OCI-LY7 (cell line): ENCODE measurements around the gene HMG20B. TPM values are rescaled to one million over a fixed set of nuclear protein-coding genes. Genes with fewer than 3 reads are reported as not detected.

Experiments
- BruUV-seq: library from RNA; stranded (reverse); fragments of 400-500 nt; replicated peaks from 2 replicates; lab custom pipeline; 2021; lab: Mats Ljungman, UMichigan
- CTCF ChIA-PET: fragments of 300-600 bp; sonication (Branson Sonifier 250); formaldehyde crosslinking; loops from one replicate; lab custom pipeline; 2022; ENCODE audit warnings: antibody characterized with exemption; ENCODE audit not compliant: unreplicated experiment; lab: Charles Lee
- POLR2A ChIA-PET: fragments of 300-600 bp; sonication (Branson Sonifier 250); formaldehyde crosslinking; loops from one replicate; lab custom pipeline; 2022; ENCODE audit warnings: antibody characterized with exemption; lab: Charles Lee
- DNase-seq: peaks from one replicate; pipeline ENCODE4 v3.0.0-alpha.2; 2015; ENCODE audit warnings: low spot score
- H2AFZ ChIP-seq: fragments of 200-600 bp; sonication (generic), shearing (Covaris generic); 2 replicates; pipeline ENCODE4 v1.6.1; 2014; ENCODE audit warnings: mild to moderate bottlenecking, antibody characterized with exemption, low read length, moderate library complexity
- H3K27ac ChIP-seq: fragments of 200-600 bp; sonication (generic); 2 replicates; pipeline ENCODE4 v1.5.1; 2014; ENCODE audit warnings: mixed run types, low read depth, mild to moderate bottlenecking, moderate library complexity, low read length, inconsistent platforms; ENCODE audit not compliant: poor library complexity, severe bottlenecking
- H3K36me3 ChIP-seq: fragments of 200-600 bp; sonication (generic); 2 replicates; pipeline ENCODE4 v1.6.1; 2014; ENCODE audit warnings: mild to moderate bottlenecking, antibody characterized with exemption, low read length, moderate library complexity, mixed read lengths; ENCODE audit not compliant: insufficient read depth
- H3K4me1 ChIP-seq: fragments of 200-600 bp; sonication (generic); 2 replicates; pipeline ENCODE4 v1.5.1; 2014; ENCODE audit warnings: mild to moderate bottlenecking, low read length; ENCODE audit not compliant: insufficient read depth, poor library complexity, severe bottlenecking
- H3K4me2 ChIP-seq: fragments of 200-600 bp; sonication (generic); 2 replicates; pipeline ENCODE4 v1.6.1; 2014; ENCODE audit warnings: mild to moderate bottlenecking, low read length
- H3K4me3 ChIP-seq: fragments of 200-600 bp; sonication (generic); 2 replicates; pipeline ENCODE4 v1.5.1; 2014; ENCODE audit warnings: mild to moderate bottlenecking, low read depth, low read length; ENCODE audit not compliant: poor library complexity, severe bottlenecking
- H3K79me2 ChIP-seq: fragments of 200-600 bp; sonication (generic); 2 replicates; pipeline ENCODE4 v1.6.1; 2016; ENCODE audit warnings: low read depth, mild to moderate bottlenecking, low read length, moderate library complexity, mixed read lengths; ENCODE audit not compliant: insufficient read depth
- H3K9me2 ChIP-seq: fragments of 200-600 bp; sonication (generic); 2 replicates; pipeline ENCODE4 v1.6.1; 2016; ENCODE audit warnings: mild to moderate bottlenecking, low read length, mixed read lengths; ENCODE audit not compliant: insufficient read depth
- H3K9me3 ChIP-seq: fragments of 200-600 bp; sonication (generic); 2 replicates; pipeline ENCODE4 v1.6.1; 2014; ENCODE audit warnings: mild to moderate bottlenecking, mixed run types, low read length, mixed read lengths
- H4K20me1 ChIP-seq: fragments of 200-600 bp; sonication (generic); 2 replicates; pipeline ENCODE4 v1.6.1; 2014; ENCODE audit warnings: mild to moderate bottlenecking, antibody characterized with exemption, low read length, moderate library complexity, mixed read lengths; ENCODE audit not compliant: insufficient read depth
- EZH2phosphoT487 ChIP-seq: fragments of 200-600 bp; sonication (generic); IDR thresholded peaks from 2 replicates; pipeline ENCODE4 v1.6.1; 2018; ENCODE audit warnings: low read depth, borderline replicate concordance, mild to moderate bottlenecking, mixed run types, antibody characterized with exemption, low read length, moderate library complexity, mixed read lengths
- intact Hi-C: fragments of 100-400 bp; cut with micrococcal nuclease; formaldehyde crosslinking; loops from one replicate; pipeline ENCODE4 v1.10.0; 2022; ENCODE audit not compliant: unreplicated experiment
- total RNA-seq, 2 experiments: library from RNA; depleted of rRNA in 1 of 2; stranded (reverse); fragments of >200 nt in 1 of 2; shearing (Covaris generic) in 1 of 2; gene quantifications; 2 replicates each; pipeline ENCODE4 v1.2.3, GENCODE V29; 2014 to 2022
- TF ChIP-seq, protein P1 (sequence below): fragments of 200-600 bp; sonication (generic); conservative IDR thresholded peaks from 2 replicates; pipeline ENCODE4 v1.5.1; 2014; ENCODE audit warnings: mild to moderate bottlenecking, antibody characterized with exemption, low read length, moderate library complexity, mixed read lengths

The HMG20B gene
- total RNA-seq, 2 experiments from 2014 or later: 91.0 to 119 TPM

DNA sequence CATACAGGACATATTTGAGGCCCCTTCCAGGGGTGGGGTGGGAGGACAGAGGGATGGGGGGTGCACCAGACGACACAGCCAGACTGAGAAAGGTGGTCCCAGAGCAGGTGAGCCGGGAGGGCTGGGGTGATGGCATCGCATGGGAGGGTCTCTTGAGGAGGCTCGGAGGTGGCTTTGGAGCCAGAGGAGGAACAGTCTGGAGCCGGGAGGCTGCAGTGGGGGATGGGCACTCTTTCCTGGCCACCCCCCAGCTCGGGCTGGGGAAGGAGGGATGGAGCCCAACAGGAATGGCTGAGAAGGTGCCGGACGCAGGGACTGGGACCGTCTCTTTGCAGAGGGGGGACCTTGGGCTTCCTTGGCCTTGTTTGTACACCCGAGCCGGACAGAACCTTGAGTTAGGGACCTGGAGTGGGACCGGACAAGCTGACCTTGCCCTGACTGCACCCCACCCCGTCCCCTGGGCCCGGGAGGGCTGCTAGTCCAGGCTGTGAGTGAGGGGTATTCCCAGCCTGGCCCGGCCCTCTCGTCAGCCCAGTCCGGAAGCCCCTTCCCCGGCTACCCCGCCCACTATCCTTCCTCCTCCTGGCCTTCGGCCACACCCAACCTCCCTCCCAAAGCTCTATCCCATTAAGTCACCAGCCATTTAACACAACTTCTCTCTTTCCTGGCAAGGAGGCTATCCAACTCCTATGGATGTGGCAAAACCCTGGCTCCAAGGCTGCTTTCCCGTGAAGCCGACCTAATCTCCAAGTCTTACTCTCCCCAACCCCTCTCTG is 34.7 kb downstream of the HMG20B start:
- H3K36me3 ChIP-seq: peaks cover 26% of the 10 kb centered on the region
- intact Hi-C loops: no loop called here
- no peak overlapping the region for H2AFZ ChIP-seq
- TF ChIP-seq EZH2phosphoT487: no peak
- TF ChIP-seq, protein P1, sequence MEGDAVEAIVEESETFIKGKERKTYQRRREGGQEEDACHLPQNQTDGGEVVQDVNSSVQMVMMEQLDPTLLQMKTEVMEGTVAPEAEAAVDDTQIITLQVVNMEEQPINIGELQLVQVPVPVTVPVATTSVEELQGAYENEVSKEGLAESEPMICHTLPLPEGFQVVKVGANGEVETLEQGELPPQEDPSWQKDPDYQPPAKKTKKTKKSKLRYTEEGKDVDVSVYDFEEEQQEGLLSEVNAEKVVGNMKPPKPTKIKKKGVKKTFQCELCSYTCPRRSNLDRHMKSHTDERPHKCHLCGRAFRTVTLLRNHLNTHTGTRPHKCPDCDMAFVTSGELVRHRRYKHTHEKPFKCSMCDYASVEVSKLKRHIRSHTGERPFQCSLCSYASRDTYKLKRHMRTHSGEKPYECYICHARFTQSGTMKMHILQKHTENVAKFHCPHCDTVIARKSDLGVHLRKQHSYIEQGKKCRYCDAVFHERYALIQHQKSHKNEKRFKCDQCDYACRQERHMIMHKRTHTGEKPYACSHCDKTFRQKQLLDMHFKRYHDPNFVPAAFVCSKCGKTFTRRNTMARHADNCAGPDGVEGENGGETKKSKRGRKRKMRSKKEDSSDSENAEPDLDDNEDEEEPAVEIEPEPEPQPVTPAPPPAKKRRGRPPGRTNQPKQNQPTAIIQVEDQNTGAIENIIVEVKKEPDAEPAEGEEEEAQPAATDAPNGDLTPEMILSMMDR: no peak
- DNase-seq: no peak
- no peaks in the 10 kb centered on the region for H3K9me3 ChIP-seq
- BruUV-seq: no TSS peak
- peaks cover 21% of the 10 kb centered on the region for H3K4me1 ChIP-seq
- no peaks in the 10 kb centered on the region for H3K79me2 ChIP-seq
- no peak overlapping the region for H3K4me2 ChIP-seq
- H3K27ac ChIP-seq: no peak overlapping the region
- H3K9me2 ChIP-seq: no peaks in the 10 kb centered on the region
- ChIA-PET POLR2A (no interaction called here), CTCF (no interaction called here)
- H4K20me1 ChIP-seq: no peaks in the 10 kb centered on the region
- H3K4me3 ChIP-seq: no peak overlapping the region

DNA sequence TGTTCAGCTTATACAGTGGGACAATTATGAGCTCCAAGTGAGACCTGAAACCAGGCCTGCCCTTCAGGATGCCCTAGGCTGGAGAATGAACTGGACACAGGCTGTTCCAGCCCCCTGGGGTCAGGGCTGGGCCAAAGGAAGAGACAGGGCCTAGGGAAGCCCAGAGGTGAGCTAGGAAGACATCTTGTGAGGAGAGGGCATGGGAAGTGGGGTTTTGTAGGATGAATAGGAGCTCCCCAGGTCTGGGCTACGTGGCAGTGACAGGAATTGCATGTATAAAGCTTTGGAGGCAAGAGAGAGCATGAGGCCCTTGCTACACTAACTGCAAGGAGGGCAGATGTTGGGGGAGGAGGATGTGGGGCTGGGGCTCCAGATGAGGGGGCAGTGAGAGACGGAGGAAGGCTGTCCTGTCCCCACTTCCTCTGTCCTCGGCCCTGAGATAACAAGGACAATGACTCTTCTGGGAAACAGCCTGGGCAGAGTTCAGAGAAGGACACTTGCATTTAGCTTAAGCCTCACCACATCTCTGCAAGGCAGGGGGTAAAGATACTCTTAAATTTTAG is 35.4 kb downstream of the HMG20B start:
- intact Hi-C loops: no loop called here
- no peak overlapping the region for H2AFZ ChIP-seq
- H3K36me3 ChIP-seq: peaks cover 26% of the 10 kb centered on the region
- H3K4me1 ChIP-seq: peaks cover 21% of the 10 kb centered on the region
- no peaks in the 10 kb centered on the region for H3K79me2 ChIP-seq
- H3K4me3 ChIP-seq: no peak overlapping the region
- no peak for DNase-seq
- TF ChIP-seq EZH2phosphoT487: no peak
- TF ChIP-seq, protein P1: no peak
- no peaks in the 10 kb centered on the region for H3K9me3 ChIP-seq
- no peak overlapping the region for H3K4me2 ChIP-seq
- H3K9me2 ChIP-seq: no peaks in the 10 kb centered on the region
- CTCF ChIA-PET: interaction anchor here (0.6 kb wide), 1 partner anchor 47 kb away, joined by 7 read pairs; no protein-coding TSS in a partner anchor
- POLR2A ChIA-PET: interaction anchor here (0.6 kb wide), 1 partner anchor 384 kb away, joined by 5 read pairs; no protein-coding TSS in a partner anchor
- no TSS peak for BruUV-seq
- no peaks in the 10 kb centered on the region for H4K20me1 ChIP-seq
- H3K27ac ChIP-seq: no peak overlapping the region

- no peak overlapping the region for H3K4me2 ChIP-seq
- H4K20me1 ChIP-seq: no peaks in the 10 kb centered on the region
- H3K4me3 ChIP-seq: no peak overlapping the region
- intact Hi-C loops: no loop called here
- no peaks in the 10 kb centered on the region for H3K9me2 ChIP-seq
- H3K4me1 ChIP-seq: peaks cover 21% of the 10 kb centered on the region
- no peaks in the 10 kb centered on the region for H3K9me3 ChIP-seq
- CTCF ChIA-PET: interaction anchor here (0.6 kb wide), 1 partner anchor 48 kb away, joined by 7 read pairs; no protein-coding TSS in a partner anchor
- BruUV-seq: no TSS peak
- no peak for DNase-seq
- POLR2A ChIA-PET: no interaction called here
- no peak overlapping the region for H2AFZ ChIP-seq
- no peaks in the 10 kb centered on the region for H3K79me2 ChIP-seq
- TF ChIP-seq, protein P1: no peak
- TF ChIP-seq EZH2phosphoT487: no peak
- peaks cover 26% of the 10 kb centered on the region for H3K36me3 ChIP-seq
- H3K27ac ChIP-seq: no peak overlapping the region
Measured at GRCh38 chr19:3608750-3609322, 36.1 kb downstream of the HMG20B start.
